ENCODE data around the gene CENPW.

DNA sequence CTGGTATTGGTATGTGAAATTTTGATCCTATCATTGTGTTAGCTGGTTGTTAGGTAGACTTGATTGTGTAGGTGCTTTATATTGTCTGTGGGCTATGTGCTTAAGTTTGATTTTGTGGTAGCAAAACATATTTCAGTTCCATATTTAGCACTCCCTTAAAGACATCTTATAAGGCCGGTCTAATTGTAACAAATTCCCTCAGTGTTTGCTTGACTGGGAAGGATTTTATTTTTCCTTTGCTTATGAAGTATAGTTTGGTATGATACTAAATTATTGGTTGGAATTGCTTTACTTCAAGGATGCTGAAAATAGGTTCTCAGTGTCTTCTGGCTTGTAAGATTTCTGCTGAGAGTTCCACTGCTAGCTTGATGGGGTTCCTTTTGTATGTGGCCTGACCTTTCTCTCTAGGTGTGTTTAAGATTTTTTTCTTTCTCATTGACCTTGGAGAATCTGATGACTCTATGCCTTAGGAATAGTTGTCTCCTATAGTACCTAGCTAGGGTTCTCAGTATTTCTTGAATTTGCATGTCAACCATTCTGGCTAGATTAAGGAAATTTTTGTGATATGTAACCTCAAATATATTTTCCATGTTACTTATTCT lies 20.1 kb downstream of the CENPW start:
- TF ChIP-seq POLR2A (IDR thresholded peaks at IDR 0.05; ENCODE audit: low read length) (no peak), GATA1 (IDR thresholded peaks at IDR 0.05; ENCODE audit: low read depth, low read length) (no peak)

All from erythroblast (primary cell).